Activated CD4-positive, alpha-beta T cell treated with anti-CD3 and anti-CD28 coated beads, Interleukin-2, Interleukin-6, amounts not matched to agents 100 ng/mL and 50 ng/mL, durations not matched to agents 16 hours and 8 hours (primary cell): Measurements from ENCODE around the gene DOLPP1.
"Not testable (repeated sequence)": the region's sequence is repeated elsewhere in the genome, so short reads cannot be mapped to it uniquely, and the experiment has no call there.

Source experiments
- DNase-seq: peaks from one replicate; pipeline ENCODE4 v3.0.0-alpha.2; 2020

DOLPP1 gene

GRCh38 chr9:129118799-129119198, 37.9 kb downstream of the DOLPP1 start:
- DNase-seq = no peak

DNA sequence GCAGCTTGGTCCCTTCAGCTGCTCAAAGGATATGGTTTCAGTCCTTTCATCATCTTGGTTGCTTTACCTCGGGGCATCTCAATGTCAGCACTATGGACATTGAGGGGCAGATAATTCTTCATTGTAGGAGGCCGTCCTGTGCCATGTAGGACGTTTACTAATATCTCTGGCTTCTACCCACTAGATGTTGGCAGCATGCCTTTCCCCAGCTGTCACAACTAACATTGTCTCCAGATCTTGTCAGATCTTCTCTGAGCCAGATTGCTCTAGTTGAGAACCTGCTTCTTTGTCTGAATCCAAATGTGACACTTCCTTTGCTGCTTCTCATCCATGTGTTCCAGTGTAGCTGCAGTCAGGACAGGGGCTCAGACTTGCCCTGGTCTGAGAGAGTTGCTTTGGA, 40.6 kb downstream of the DOLPP1 start:
- DNase-seq = no peak

DNA sequence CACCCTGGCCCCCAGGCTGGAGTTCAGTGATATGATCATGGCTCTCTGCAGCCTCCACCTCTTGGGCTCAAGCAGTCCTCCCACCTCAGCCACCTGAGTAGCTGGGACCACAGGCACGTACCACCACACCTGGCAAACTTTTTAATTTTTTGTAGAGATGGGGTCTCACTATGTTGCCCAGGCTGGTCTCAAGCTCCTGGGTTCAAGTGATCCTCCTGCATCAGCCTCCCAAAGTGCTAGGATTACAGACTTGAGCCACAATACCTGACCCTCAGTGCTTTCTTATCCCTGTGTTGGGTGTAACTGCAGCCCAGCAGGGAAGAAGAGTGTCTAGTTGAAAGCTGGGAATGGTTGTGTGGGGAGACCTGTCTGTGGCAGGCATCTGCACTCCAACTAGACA, 41.2 kb downstream of the DOLPP1 start:
- DNase-seq = no peak

DNA sequence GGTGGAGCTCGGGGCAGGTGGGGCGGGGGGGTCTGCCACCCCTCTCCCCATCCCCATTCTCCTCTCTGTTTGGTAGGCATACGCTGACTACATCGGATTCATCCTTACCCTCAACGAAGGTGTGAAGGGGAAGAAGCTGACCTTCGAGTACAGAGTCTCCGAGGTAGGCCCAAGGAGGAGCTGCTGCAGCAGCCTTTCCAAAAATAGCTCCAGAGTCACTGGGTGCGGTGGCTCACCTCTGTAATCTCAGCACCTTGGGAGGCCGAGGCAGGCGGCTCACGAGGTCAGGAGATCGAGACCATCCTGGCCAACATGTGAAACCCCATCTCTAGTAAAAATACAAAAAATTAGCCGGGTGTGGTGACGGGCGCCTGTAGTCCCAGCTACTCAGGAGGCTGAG, 42.1 kb downstream of the DOLPP1 start:
- not testable (repeated sequence) for DNase-seq

GRCh38 chr9:129124506-129125069, 43.7 kb downstream of the DOLPP1 start:
- DNase-seq = no peak

- DNase-seq = no peak
Measured at GRCh38 chr9:129125478-129125877, 44.6 kb downstream of the DOLPP1 start.

GRCh38 chr9:129126749-129127618, 46.1 kb downstream of the DOLPP1 start:
- DNase-seq = no peak

- DNase-seq = no peak
Measured at GRCh38 chr9:129128689-129129088, 47.8 kb downstream of the DOLPP1 start.

DNA sequence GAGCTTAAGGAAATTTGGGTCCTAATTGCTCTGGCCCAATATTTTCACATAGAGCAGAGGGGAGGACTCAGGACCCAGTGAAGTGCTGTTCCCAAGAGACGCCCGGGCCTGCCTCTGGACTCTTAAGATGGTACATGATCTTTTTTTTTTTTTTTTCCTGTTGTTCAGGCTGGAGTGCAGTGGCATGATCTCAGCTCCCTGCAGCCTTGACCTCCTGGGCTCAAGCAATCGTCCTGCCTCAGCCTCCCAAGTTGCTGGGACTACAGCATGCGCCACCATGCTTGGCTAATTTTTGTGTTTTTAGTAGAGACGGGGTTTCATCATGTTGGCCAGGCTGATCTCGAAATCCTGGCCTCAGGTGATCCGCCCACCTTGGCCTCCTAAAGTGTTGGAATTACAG, 49.4 kb downstream of the DOLPP1 start:
- not testable (repeated sequence) for DNase-seq

- DNase-seq = no peak
Measured at GRCh38 chr9:129130791-129131190, 49.9 kb downstream of the DOLPP1 start.

GRCh38 chr9:129131300-129132145, 50.6 kb downstream of the DOLPP1 start:
- DNase-seq = peak; percentile 87

GRCh38 chr9:129133082-129133481, 52.2 kb downstream of the DOLPP1 start:
- DNase-seq = no peak

GRCh38 chr9:129135476-129135875, 54.6 kb downstream of the DOLPP1 start:
- DNase-seq = no peak

- DNase-seq = no peak
Measured at GRCh38 chr9:129136446-129137035, 55.6 kb downstream of the DOLPP1 start.

DNA sequence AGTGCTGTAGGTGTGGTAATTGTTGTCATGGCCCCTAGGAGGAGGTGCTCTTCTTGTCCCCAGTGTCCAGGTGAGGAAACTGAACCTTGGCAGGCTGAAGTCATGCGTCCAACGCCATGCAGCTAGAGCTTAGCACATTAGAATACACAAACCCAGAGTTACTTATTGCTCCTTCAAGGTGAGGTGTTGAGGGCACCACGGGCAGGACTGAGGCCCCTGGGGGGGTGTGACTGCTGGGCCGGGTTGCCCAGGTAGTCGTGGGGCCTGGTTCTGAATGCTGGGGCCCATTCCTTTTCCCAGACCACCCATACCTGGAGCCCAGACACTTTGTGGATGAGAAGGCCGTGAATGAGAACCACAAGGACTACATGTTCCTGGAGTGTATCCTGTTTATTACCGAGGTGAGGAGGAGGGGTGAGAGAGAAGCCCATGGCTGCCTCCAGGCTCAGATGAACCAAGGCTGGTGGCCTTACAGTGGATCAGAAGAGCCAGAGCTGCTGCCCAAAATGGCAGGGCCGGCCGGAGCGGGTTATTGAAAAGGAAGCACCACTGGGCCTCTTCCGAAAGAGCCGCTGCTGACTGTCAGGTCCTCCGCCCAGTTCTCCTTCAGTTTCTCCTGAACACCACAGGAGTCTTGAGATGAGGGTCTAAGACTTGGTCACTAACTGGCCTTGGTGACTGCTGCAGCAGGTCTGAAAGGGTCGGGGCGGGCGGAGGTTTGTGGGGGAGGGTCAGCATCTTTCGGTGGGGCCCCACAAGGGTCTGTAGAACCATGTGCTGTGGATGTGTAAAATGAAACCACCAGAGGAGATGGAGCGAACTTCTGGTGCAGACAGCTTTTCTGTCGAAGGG, 56.6 kb downstream of the DOLPP1 start:
- no peak for DNase-seq

DNA sequence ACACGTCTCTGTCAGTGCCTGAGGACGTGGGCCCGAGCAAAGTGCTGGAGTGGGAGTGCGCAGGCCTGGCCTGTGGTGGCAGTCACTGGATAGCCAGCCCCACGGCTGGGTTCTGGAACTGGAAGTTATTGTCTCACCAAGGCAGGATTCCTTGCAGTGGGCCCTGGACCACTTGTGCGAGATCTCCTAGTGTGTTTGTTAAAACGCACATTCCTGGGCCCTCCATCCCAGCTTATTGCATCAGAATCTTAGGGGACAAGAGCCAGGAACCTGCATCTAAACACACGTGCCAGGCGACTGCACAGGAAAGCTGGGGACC, 57.2 kb downstream of the DOLPP1 start:
- DNase-seq = no peak

DNA sequence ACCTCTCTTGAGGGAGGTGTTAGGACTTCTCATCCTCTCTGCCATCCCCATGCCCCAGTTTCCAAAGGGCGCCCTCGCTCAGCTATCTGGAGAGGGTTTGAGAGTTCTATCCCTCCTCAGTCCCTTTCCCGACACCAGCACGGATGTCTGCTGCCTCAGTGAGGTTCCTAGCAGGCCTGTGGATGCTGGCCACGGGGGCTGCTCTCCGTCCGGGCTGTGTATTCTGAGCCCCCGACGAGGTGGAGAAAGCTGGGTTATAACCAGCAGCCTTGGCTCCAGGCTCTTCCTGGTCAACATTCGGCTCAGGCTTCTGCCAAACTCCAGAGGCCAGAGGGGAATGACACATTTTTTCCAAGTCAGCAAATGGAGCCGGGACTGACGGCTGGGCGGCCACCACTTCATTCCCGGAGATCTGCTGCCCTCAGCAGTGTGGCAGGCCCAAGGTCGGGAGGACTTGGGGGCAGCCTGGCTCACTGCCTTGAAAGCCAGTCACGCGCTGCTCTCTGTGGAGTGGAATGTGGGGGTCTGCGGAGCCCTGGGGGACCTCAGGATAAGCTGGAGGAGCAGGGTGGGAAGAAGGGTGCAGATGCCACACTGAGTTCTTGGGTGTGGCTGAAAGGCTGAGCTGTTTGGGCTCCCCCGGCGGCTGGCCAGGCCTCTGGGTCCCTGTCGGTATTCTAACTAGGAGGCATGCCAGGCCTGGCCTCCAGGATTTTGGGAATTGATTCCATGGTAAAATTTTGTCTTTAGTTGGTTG, 57.7 kb downstream of the DOLPP1 start:
- DNase-seq = no peak

DNA sequence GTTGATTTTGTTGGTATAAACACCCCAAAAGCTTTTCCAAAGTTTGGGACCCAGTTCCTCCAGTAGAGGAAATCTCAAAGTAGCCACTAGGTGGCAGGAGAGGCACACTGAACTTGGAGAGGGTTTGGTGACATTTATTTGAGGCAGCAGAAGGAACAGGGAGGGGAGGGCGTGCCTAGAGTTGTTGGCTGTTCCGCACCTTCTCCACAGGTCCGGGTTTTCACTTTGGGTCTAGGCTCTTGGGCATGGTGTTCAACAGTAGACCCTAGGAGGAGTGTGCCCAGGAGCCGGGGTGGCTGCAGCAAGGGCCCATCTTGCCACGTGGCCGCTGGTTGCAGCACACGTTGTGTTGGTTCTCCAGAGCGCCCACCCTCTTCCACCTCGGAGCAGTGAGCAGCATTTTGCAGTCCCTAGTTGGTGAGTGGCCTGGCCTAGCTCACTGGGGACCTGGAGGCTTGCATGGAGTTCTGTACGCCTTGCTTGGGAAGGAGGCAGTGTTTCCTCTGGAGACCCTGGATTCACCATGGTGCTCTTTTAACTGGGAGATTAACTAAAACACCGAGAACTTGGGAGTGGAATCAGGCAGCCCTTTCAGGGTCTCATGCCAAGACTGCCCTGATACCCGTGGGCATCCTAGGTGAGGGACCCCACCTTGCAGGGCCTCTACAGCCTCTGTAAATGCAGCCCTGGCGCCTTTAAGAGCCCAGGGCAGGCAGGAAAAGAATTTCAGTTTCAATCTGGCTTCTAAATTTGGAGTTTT, 58.5 kb downstream of the DOLPP1 start:
- DNase-seq = peak; percentile 90

- peak; percentile 94 for DNase-seq
Measured at GRCh38 chr9:129139993-129140396, 59.1 kb downstream of the DOLPP1 start.
